GM23338 (cell line): ENCODE results near the gene MSN. TPM values are rescaled to one million over a fixed set of nuclear protein-coding genes. Genes with fewer than 3 reads are reported as not detected.

Source experiments
- ATAC-seq: fragments of 200-7000 bp; cut with Tn5 transposase; 3 replicates; pipeline ENCODE4 v1.9.1; 2020
- DNase-seq: peaks from one replicate; pipeline ENCODE4 v3.0.0-alpha.2; 2015; ENCODE audit warnings: low spot score
- H2AFZ ChIP-seq: fragments of 200-600 bp; sonication (generic); 2 replicates; pipeline ENCODE4 v1.8.0; 2016; ENCODE audit warnings: antibody characterized with exemption, mild to moderate bottlenecking, moderate library complexity
- H3F3A ChIP-seq: fragments of 200-600 bp; sonication (generic); replicated peaks from 2 replicates; pipeline ENCODE4 v1.8.0; 2017; ENCODE audit warnings: antibody characterized with exemption, mixed run types, low read depth
- H3K27ac ChIP-seq: fragments of 200-600 bp; sonication (generic); 2 replicates; pipeline ENCODE4 v1.6.1; 2016; ENCODE audit warnings: low read depth
- H3K27me3 ChIP-seq: fragments of 200-600 bp; sonication (generic); 2 replicates; pipeline ENCODE4 v1.8.0; 2016; ENCODE audit warnings: mild to moderate bottlenecking, mixed run types, moderate library complexity; ENCODE audit not compliant: insufficient read depth
- H3K36me3 ChIP-seq: fragments of 200-600 bp; sonication (generic); 2 replicates; pipeline ENCODE4 v1.8.0; 2016; ENCODE audit warnings: mild to moderate bottlenecking; ENCODE audit not compliant: insufficient read depth
- H3K4me1 ChIP-seq: fragments of 200-600 bp; sonication (generic); 2 replicates; pipeline ENCODE4 v1.8.0; 2016; ENCODE audit warnings: mild to moderate bottlenecking, moderate library complexity; ENCODE audit not compliant: insufficient read depth
- H3K4me2 ChIP-seq: fragments of 200-600 bp; sonication (generic); 2 replicates; pipeline ENCODE4 v1.7.1; 2017; ENCODE audit warnings: mixed run types
- H3K4me3 ChIP-seq: fragments of 200-600 bp; sonication (generic); 2 replicates; pipeline ENCODE4 v1.6.1; 2016; ENCODE audit warnings: mixed run types
- H3K79me2 ChIP-seq: fragments of 200-600 bp; sonication (generic); replicated peaks from 2 replicates; pipeline ENCODE4 v1.8.0; 2017; ENCODE audit warnings: mild to moderate bottlenecking; ENCODE audit not compliant: insufficient read depth
- H3K9me2 ChIP-seq: fragments of 200-600 bp; sonication (generic); 2 replicates; pipeline ENCODE4 v1.8.0; 2017; ENCODE audit not compliant: insufficient read depth
- H4K20me1 ChIP-seq: fragments of 200-600 bp; sonication (generic); replicated peaks from 2 replicates; pipeline ENCODE4 v1.8.0; 2017; ENCODE audit warnings: mild to moderate bottlenecking; ENCODE audit not compliant: insufficient read depth
- H3K27ac Mint-ChIP-seq: 2 replicates; pipeline ENCODE4 v1.8.0; 2020; ENCODE audit warnings: inconsistent platforms, mild to moderate bottlenecking, moderate library complexity, mixed read lengths
- H3K27me3 Mint-ChIP-seq: 3 replicates; pipeline ENCODE4 v1.8.0; 2022; ENCODE audit warnings: low read depth, mild to moderate bottlenecking, moderate library complexity, mixed read lengths, inconsistent platforms; ENCODE audit not compliant: insufficient read depth, poor library complexity
- H3K36me3 Mint-ChIP-seq: 3 replicates; pipeline ENCODE4 v1.8.0; 2021; ENCODE audit warnings: low read depth, mild to moderate bottlenecking, inconsistent platforms, moderate library complexity, mixed read lengths
- H3K4me1 Mint-ChIP-seq: 3 replicates; pipeline ENCODE4 v1.8.0; 2020; ENCODE audit warnings: mild to moderate bottlenecking, inconsistent platforms, mixed read lengths
- H3K4me3 Mint-ChIP-seq: 3 replicates; pipeline ENCODE4 v1.8.0; 2021; ENCODE audit warnings: moderate library complexity, mild to moderate bottlenecking, inconsistent platforms, mixed read lengths
- H3K9me3 Mint-ChIP-seq: 3 replicates; pipeline ENCODE4 v1.8.0; 2020; ENCODE audit warnings: moderate library complexity, mild to moderate bottlenecking, inconsistent platforms, mixed read lengths
- CREB1 ChIP-seq: fragments of 250-450 bp; sonication (Bioruptor Pico); IDR thresholded peaks from 2 replicates; pipeline ENCODE4 v1.5.0; 2020; ENCODE audit warnings: low read depth, mild to moderate bottlenecking, moderate library complexity
- EZH2 ChIP-seq: fragments of 200-600 bp; sonication (generic); IDR thresholded peaks from one replicate; pipeline ENCODE4 v1.8.0; 2017; ENCODE audit warnings: antibody characterized with exemption, mild to moderate bottlenecking, low read depth; ENCODE audit not compliant: unreplicated experiment
- EZH2phosphoT487 ChIP-seq: fragments of 200-600 bp; sonication (generic); IDR thresholded peaks from one replicate; pipeline ENCODE4 v1.8.1; 2018; ENCODE audit warnings: antibody characterized with exemption; ENCODE audit not compliant: unreplicated experiment
- JUNB ChIP-seq: IDR thresholded peaks from one replicate; pipeline ENCODE4 v1.6.1; 2016; ENCODE audit warnings: antibody characterized with exemption; ENCODE audit not compliant: unreplicated experiment
- NANOG ChIP-seq: IDR thresholded peaks from 2 replicates; pipeline ENCODE4 v1.6.1; 2016; ENCODE audit warnings: antibody characterized with exemption, borderline replicate concordance
- POLR2AphosphoS5 ChIP-seq: IDR thresholded peaks from 2 replicates; pipeline ENCODE4 v1.6.1; 2016; ENCODE audit warnings: antibody characterized with exemption, low read depth
- STAT1 ChIP-seq: IDR thresholded peaks from one replicate; pipeline ENCODE4 v1.6.1; 2016; ENCODE audit warnings: antibody characterized with exemption; ENCODE audit not compliant: unreplicated experiment
- ZNF114 ChIP-seq: fragments of 250-450 bp; sonication (Bioruptor Pico); IDR thresholded peaks from 2 replicates; pipeline ENCODE4 v1.5.0; 2020; ENCODE audit warnings: mild to moderate bottlenecking, moderate library complexity
- ZNF331 ChIP-seq: fragments of 250-450 bp; sonication (Bioruptor Pico); IDR thresholded peaks from 2 replicates; pipeline ENCODE4 v1.5.0; 2020; ENCODE audit warnings: low read depth, mild to moderate bottlenecking, moderate library complexity
- polyA plus RNA-seq: library from polyadenylated mRNA; unstranded; fragments of >200 nt; fragmentation: Nextera tagmentation; extraction: Ambion mirVana; gene quantifications from 2 replicates; pipeline ENCODE4 v1.2.1, GENCODE V29; 2016
- total RNA-seq: library from RNA; depleted of rRNA; stranded (reverse); fragments of >200 nt; shearing (Covaris generic); gene quantifications from 2 replicates; pipeline ENCODE4 v1.2.3, GENCODE V29; 2014
- TF ChIP-seq, protein P1 (sequence below), 2 experiments: fragments of 200-600 bp in 1 of 2; sonication (generic) in 1 of 2; conservative IDR thresholded peaks; 2 replicates each; pipeline versions ENCODE4 v1.5.1 to v1.6.1; 2016 to 2017; ENCODE audit warnings: antibody characterized with exemption in 2 of 2, low read depth in 2 of 2, mild to moderate bottlenecking in 2 of 2, moderate library complexity in 1 of 2
- TF ChIP-seq, protein P2 (sequence below): IDR thresholded peaks from 2 replicates; pipeline ENCODE4 v1.6.1; 2016; ENCODE audit warnings: antibody characterized with exemption
- TF ChIP-seq, protein P3 (sequence below): IDR thresholded peaks from one replicate; pipeline ENCODE4 v1.6.1; 2018; ENCODE audit warnings: antibody characterized with exemption; ENCODE audit not compliant: unreplicated experiment
- TF ChIP-seq, protein P4 (sequence below): fragments of 250-450 bp; sonication (Bioruptor Pico); IDR thresholded peaks from 2 replicates; pipeline ENCODE4 v1.5.0; 2020; ENCODE audit warnings: mild to moderate bottlenecking, moderate library complexity

Gene MSN
- total and polyA plus RNA-seq, 2 experiments from 2014 or later = 49.2 to 120 TPM

DNA sequence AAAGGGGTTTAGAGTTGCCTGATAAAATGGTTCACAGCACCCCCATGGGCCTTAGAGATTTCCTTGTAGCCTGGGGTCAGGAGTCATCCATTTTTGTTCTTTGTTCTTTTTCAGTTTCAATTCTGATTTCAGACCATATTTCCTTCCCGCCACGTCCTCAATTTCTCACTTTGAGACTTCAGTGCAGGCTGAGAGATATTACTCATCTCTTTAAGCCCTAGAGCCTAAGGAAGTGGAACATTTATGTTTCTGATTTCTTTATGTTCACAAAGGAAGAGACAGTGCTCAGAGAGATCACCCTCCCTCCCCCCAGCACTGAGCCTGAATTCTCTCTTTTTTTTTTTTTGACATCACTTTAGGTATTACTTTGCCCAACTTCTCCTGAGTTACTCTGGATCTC, 56.3 kb downstream of the MSN start:
- no peak for TF ChIP-seq JUNB
- no peak for TF ChIP-seq NANOG
- TF ChIP-seq, protein P1, sequence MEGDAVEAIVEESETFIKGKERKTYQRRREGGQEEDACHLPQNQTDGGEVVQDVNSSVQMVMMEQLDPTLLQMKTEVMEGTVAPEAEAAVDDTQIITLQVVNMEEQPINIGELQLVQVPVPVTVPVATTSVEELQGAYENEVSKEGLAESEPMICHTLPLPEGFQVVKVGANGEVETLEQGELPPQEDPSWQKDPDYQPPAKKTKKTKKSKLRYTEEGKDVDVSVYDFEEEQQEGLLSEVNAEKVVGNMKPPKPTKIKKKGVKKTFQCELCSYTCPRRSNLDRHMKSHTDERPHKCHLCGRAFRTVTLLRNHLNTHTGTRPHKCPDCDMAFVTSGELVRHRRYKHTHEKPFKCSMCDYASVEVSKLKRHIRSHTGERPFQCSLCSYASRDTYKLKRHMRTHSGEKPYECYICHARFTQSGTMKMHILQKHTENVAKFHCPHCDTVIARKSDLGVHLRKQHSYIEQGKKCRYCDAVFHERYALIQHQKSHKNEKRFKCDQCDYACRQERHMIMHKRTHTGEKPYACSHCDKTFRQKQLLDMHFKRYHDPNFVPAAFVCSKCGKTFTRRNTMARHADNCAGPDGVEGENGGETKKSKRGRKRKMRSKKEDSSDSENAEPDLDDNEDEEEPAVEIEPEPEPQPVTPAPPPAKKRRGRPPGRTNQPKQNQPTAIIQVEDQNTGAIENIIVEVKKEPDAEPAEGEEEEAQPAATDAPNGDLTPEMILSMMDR (conservative IDR thresholded peaks at IDR 0.05; ENCODE audit: low read depth in 2 of 2) = no peak
- TF ChIP-seq, protein P2, sequence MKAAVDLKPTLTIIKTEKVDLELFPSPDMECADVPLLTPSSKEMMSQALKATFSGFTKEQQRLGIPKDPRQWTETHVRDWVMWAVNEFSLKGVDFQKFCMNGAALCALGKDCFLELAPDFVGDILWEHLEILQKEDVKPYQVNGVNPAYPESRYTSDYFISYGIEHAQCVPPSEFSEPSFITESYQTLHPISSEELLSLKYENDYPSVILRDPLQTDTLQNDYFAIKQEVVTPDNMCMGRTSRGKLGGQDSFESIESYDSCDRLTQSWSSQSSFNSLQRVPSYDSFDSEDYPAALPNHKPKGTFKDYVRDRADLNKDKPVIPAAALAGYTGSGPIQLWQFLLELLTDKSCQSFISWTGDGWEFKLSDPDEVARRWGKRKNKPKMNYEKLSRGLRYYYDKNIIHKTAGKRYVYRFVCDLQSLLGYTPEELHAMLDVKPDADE = no peak
- no peak for TF ChIP-seq ZNF331 (CRISPR knock-in tag)
- no peak for TF ChIP-seq EZH2
- TF ChIP-seq CREB1 (CRISPR knock-in tag) = no peak
- TF ChIP-seq, protein P3, sequence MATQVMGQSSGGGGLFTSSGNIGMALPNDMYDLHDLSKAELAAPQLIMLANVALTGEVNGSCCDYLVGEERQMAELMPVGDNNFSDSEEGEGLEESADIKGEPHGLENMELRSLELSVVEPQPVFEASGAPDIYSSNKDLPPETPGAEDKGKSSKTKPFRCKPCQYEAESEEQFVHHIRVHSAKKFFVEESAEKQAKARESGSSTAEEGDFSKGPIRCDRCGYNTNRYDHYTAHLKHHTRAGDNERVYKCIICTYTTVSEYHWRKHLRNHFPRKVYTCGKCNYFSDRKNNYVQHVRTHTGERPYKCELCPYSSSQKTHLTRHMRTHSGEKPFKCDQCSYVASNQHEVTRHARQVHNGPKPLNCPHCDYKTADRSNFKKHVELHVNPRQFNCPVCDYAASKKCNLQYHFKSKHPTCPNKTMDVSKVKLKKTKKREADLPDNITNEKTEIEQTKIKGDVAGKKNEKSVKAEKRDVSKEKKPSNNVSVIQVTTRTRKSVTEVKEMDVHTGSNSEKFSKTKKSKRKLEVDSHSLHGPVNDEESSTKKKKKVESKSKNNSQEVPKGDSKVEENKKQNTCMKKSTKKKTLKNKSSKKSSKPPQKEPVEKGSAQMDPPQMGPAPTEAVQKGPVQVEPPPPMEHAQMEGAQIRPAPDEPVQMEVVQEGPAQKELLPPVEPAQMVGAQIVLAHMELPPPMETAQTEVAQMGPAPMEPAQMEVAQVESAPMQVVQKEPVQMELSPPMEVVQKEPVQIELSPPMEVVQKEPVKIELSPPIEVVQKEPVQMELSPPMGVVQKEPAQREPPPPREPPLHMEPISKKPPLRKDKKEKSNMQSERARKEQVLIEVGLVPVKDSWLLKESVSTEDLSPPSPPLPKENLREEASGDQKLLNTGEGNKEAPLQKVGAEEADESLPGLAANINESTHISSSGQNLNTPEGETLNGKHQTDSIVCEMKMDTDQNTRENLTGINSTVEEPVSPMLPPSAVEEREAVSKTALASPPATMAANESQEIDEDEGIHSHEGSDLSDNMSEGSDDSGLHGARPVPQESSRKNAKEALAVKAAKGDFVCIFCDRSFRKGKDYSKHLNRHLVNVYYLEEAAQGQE = no peak
- no peak for TF ChIP-seq EZH2phosphoT487
- no peak for TF ChIP-seq ZNF114 (CRISPR knock-in tag)
- TF ChIP-seq STAT1 = no peak
- TF ChIP-seq POLR2AphosphoS5 = no peak
- TF ChIP-seq, protein P4, sequence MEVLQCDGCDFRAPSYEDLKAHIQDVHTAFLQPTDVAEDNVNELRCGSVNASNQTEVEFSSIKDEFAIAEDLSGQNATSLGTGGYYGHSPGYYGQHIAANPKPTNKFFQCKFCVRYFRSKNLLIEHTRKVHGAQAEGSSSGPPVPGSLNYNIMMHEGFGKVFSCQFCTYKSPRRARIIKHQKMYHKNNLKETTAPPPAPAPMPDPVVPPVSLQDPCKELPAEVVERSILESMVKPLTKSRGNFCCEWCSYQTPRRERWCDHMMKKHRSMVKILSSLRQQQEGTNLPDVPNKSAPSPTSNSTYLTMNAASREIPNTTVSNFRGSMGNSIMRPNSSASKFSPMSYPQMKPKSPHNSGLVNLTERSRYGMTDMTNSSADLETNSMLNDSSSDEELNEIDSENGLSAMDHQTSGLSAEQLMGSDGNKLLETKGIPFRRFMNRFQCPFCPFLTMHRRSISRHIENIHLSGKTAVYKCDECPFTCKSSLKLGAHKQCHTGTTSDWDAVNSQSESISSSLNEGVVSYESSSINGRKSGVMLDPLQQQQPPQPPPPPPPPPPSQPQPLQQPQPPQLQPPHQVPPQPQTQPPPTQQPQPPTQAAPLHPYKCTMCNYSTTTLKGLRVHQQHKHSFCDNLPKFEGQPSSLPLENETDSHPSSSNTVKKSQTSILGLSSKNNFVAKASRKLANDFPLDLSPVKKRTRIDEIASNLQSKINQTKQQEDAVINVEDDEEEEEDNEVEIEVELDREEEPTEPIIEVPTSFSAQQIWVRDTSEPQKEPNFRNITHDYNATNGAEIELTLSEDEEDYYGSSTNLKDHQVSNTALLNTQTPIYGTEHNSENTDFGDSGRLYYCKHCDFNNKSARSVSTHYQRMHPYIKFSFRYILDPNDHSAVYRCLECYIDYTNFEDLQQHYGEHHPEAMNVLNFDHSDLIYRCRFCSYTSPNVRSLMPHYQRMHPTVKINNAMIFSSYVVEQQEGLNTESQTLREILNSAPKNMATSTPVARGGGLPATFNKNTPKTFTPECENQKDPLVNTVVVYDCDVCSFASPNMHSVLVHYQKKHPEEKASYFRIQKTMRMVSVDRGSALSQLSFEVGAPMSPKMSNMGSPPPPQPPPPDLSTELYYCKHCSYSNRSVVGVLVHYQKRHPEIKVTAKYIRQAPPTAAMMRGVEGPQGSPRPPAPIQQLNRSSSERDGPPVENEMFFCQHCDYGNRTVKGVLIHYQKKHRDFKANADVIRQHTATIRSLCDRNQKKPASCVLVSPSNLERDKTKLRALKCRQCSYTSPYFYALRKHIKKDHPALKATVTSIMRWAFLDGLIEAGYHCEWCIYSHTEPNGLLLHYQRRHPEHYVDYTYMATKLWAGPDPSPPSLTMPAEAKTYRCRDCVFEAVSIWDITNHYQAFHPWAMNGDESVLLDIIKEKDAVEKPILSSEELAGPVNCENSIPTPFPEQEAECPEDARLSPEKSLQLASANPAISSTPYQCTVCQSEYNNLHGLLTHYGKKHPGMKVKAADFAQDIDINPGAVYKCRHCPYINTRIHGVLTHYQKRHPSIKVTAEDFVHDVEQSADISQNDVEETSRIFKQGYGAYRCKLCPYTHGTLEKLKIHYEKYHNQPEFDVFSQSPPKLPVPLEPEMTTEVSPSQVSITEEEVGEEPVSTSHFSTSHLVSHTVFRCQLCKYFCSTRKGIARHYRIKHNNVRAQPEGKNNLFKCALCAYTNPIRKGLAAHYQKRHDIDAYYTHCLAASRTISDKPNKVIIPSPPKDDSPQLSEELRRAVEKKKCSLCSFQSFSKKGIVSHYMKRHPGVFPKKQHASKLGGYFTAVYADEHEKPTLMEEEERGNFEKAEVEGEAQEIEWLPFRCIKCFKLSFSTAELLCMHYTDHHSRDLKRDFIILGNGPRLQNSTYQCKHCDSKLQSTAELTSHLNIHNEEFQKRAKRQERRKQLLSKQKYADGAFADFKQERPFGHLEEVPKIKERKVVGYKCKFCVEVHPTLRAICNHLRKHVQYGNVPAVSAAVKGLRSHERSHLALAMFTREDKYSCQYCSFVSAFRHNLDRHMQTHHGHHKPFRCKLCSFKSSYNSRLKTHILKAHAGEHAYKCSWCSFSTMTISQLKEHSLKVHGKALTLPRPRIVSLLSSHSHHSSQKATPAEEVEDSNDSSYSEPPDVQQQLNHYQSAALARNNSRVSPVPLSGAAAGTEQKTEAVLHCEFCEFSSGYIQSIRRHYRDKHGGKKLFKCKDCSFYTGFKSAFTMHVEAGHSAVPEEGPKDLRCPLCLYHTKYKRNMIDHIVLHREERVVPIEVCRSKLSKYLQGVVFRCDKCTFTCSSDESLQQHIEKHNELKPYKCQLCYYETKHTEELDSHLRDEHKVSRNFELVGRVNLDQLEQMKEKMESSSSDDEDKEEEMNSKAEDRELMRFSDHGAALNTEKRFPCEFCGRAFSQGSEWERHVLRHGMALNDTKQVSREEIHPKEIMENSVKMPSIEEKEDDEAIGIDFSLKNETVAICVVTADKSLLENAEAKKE (CRISPR knock-in tag) = no peak
- Histone ChIP-seq H3K27me3 (no peaks in the 10 kb centered on the region), H3K79me2 (0 out of 2 replicates have a peak, but pooled peaks cover 7% of the 10 kb centered on the region), H3K4me2 (no peak overlapping the region), H2AFZ (no peak overlapping the region), H3K27ac (no peak overlapping the region), H3K9me2 (no peaks in the 10 kb centered on the region), H3K4me3 (no peak overlapping the region), H3K36me3 (no peaks in the 10 kb centered on the region), H3F3A (no peaks in the 10 kb centered on the region), H3K4me1 (no peaks in the 10 kb centered on the region), H4K20me1 (no peaks in the 10 kb centered on the region)
- peaks cover 2% of the 10 kb centered on the region for H3K27me3 Mint-ChIP-seq
- H3K4me3 Mint-ChIP-seq = no peak overlapping the region
- no peak overlapping the region for H3K27ac Mint-ChIP-seq
- H3K36me3 Mint-ChIP-seq = peaks cover 36% of the 10 kb centered on the region
- no peak for DNase-seq
- ATAC-seq = no peak
- peaks cover 21% of the 10 kb centered on the region for H3K4me1 Mint-ChIP-seq
- peaks cover 3% of the 10 kb centered on the region; the same call in 1 of the 3 replicates for H3K9me3 Mint-ChIP-seq
